ENCODE results near the gene KNDC1.
"Not testable (repeated sequence)": the region's sequence is repeated elsewhere in the genome, so short reads cannot be mapped to it uniquely, and the experiment has no call there.

Gene KNDC1

DNA sequence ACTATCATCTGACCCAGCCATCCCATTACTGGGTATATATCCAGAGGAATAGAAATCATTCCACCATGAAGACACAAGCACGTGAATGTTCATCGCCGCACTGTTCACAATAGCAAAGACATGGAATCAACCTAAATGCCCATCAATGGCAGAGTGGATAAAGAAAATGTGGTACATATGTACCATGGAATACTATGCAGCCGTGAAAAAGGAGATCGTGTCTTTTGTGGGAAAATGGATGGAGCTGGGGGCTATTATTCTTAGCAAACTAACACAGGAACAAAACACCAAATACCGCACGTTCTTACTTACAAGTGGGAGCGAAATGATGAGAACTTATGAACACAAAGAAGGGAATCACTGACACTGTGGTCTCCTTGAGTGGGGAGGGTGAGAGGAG, 9.8 kb upstream of the KNDC1 start:
- TF ChIP-seq, protein P1, sequence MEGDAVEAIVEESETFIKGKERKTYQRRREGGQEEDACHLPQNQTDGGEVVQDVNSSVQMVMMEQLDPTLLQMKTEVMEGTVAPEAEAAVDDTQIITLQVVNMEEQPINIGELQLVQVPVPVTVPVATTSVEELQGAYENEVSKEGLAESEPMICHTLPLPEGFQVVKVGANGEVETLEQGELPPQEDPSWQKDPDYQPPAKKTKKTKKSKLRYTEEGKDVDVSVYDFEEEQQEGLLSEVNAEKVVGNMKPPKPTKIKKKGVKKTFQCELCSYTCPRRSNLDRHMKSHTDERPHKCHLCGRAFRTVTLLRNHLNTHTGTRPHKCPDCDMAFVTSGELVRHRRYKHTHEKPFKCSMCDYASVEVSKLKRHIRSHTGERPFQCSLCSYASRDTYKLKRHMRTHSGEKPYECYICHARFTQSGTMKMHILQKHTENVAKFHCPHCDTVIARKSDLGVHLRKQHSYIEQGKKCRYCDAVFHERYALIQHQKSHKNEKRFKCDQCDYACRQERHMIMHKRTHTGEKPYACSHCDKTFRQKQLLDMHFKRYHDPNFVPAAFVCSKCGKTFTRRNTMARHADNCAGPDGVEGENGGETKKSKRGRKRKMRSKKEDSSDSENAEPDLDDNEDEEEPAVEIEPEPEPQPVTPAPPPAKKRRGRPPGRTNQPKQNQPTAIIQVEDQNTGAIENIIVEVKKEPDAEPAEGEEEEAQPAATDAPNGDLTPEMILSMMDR (IDR thresholded peaks at IDR 0.05; ENCODE audit: extremely low read depth, missing control alignments), result no peak
- DNase-seq (ENCODE audit: low spot score), result no peak

DNA sequence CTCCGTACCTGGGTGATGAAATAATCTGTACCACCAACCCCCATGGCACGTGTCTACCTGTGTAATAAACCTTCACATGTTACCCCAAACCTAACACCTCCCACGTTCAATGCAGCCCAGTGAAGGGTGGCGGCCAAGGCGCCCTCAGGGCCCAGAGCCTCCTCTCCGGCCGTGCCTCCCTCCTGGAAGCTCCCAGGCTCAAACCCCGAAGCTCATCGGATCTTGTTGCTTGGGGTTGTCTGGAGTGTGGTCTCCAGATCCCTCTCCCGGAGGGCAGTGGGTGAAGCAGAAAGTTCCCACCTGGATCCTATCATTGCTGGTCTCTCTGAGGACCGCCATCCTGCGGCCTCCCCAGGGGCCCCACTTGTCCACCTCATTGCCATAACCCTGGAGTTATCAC, 9.4 kb upstream of the KNDC1 start:
- DNase-seq (ENCODE audit: low spot score), result no peak
- TF ChIP-seq, protein P1 (IDR thresholded peaks at IDR 0.05; ENCODE audit: extremely low read depth, missing control alignments), result no peak

DNA sequence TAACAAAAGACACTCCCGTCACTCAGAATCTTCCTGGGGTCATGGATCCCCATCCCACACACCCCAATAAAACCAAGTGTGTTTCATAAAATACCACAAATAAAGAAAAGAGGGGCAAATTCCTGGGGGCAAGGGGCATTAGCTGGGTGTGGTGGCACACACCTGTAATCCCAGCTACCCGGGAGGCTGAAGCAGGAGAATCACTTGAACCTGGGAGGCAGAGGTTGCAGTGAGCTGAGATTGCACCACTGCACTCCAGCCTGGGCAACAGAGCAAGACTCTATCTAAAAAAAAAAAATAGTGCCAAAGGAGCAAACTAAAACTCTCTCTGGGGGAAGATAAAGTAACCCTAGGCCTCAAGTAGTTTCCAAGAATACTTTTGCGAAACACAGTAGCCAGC, 8.9 kb upstream of the KNDC1 start:
- DNase-seq (ENCODE audit: low spot score), result not testable (repeated sequence)

DNA sequence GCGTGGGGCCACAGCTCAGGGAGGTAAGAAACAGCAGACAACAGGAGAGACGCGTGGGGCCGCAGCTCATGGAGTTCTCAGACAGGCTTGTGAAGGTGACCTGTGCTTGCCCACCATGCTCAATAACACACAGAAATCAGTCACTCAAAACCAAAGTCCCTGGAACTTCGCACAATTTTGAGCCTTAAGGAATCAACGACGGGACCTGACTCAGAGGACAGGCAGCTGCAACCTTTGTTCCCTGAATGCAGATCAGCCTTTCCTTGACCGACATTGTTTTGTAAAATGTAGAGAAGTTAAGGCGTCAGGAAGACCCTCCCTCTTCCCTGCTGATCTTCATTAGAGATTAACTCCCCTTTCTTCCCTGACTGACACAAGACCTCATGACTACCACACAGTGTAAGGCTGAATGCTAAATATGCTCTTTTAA, 8.5 kb upstream of the KNDC1 start:
- TF ChIP-seq, protein P1 (IDR thresholded peaks at IDR 0.05; ENCODE audit: extremely low read depth, missing control alignments), result no peak
- DNase-seq (ENCODE audit: low spot score), result no peak

DNA sequence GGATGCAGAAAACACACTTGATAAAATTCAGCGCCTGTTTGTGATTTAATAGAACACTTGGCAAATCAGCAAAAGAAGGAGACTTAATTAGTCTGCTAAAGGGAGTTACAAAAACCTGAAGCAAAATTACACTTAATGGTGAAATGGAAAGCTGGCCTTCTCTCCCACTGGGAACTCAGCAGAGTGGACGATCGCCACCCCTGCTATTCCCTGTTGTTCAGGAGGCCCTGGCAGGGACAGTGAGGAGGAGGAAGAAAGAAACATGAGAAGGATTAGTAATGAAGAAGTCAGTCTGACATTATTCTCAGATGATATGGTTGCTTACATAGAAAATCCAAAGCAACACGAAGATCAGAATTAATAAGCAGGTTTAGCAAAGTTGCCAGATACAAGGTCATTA, 5.6 kb upstream of the KNDC1 start:
- DNase-seq (ENCODE audit: low spot score), result no peak
- TF ChIP-seq, protein P1 (IDR thresholded peaks at IDR 0.05; ENCODE audit: extremely low read depth, missing control alignments), result no peak

DNA sequence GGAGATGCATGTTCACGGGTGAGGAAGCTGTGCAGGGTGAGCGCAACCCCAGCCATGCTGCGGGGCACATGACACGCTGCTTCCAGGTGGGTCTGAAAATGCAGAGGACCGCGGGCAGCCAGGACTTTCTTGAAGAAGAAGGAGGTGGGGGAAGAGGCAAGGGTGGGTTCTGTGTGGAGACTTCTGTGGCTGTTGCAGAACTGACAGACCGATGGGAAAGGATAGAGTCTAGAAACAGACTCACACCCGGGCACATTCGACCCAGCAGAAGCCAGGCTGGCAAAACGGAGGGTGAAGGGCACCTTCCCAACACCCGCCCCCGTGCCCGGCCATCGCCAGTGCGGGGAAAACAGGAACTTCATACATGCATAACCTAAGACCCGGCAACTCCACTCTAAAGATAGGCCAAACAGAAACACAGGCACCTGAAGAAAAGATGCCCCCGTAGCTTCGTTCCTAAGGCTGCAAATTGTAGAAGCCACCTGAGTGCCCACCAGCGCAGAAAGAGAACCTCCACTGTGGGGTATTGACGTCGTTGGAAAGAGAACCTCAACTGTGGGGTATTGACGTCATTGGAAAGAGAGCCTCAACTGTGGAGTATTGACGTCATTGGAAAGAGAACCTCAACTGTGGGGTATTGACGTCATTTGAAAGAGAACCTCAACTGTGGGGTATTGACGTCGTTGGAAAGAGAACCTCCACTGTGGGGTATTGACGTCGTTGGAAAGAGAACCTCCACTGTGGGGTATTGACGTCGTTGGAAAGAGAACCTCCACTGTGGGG, 4.8 kb upstream of the KNDC1 start:
- no peak for DNase-seq (ENCODE audit: low spot score)
- TF ChIP-seq, protein P1 (IDR thresholded peaks at IDR 0.05; ENCODE audit: extremely low read depth, missing control alignments), result no peak

DNA sequence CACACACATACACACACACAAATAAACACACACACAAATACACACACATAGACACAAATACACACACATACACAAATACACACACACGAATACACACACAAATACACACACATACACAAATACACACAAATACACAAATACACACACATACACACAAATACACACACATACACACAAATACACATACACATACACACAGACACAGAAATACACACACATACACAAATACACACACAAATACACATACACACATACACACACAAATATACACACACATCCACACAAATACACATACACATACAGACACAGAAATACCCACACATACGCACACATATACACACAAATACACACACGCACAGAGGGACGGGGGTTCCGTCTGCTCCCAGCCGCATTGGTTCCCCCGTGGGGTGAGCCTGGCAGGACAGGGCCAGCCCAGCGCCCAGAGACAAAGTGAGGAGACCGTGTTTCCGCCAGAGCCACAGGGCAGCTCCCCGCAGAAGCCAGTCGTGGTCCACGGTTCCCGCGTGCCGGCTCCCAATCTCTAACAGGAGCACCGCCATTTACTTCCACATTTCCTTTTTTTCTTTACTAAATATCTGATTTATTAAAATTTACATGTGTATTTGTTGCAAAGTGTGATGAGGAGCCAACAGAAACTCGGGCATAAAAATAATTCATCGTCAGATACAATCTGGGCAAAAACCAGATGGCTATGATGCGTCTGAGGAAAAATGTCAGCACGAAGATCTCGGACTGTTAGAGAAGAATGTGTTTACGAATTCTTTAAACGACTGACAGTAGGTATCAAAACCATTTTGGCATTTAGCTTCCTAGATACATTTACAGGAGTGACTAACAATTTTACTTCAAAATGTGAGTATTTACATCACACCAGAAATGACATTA, 3.1 kb upstream of the KNDC1 start:
- TF ChIP-seq, protein P1 (IDR thresholded peaks at IDR 0.05; ENCODE audit: extremely low read depth, missing control alignments), result no peak
- DNase-seq (ENCODE audit: low spot score), result no peak
